ENCODE data around the gene RBM44.
"Not testable (repeated sequence)": the region's sequence is repeated elsewhere in the genome, so short reads cannot be mapped to it uniquely, and the experiment has no call there.

The RBM44 gene

DNA sequence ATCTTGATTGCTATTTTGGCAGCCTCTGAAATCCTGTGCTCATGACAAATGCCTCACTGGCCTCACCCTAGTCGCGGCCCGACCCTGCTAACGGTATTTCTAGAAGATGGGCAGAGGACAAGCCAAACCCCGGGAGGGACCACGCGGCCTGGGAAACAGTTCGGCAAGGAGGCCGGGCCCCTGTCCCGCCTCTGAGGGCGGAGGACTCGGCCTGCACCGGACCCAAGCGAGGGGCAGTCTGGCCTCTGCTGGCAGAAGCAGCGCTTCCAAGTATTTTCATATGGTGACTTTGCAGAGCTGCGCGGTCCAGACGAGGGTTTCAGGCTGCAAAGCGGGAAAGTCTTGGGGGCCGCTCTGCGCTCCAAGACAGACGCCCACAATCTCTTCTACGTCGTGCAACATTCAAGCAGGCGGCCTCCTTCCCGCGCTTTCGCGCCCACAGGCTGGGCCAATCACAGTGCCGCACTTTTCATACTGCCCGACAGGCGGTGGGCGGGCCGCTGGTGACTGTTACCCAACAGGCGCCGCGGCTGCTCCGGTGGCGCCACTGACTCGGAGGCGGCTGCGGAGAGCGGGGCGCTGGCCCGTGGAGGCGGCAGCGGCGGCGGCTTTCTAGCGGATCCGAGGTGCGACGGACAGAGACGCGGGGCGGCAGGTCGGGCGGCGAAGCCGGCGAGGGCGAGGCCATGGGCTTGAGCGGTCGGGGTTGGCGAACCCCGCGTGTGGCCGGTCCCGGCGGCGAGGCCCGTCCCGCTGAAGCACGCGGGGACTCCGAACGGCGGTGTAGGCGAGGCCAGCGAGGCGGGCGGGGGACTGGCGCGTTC is at the start of gene RBM44:
RBM44 (plus strand) TSS at position 544 of the 824 bp plus-strand sequence. CDS start 14,831 bp downstream, outside the sequence.
- DNase-seq: no peak

DNA sequence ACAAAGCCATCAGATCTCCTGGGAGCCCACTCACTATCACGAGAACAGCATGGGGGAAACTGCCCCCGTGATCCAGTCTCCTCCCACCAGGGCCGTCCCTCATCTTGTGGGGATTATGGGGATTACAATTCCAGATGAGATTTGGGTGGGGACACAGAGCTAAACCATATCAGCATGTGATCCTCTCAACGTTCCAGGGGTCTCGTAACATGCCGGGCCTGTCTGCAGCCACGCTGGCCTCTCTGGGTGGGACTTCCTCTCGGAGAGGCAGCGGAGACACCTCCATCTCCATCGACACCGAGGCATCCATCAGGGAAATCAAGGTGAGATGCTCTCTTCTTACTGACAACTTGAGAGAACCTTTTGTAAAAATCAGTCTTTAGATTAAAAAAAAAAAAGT is 49.6 kb upstream of the RBM44 start:
- DNase-seq: no peak

GRCh38 chr2:237749961-237750360 is 48.6 kb upstream of the RBM44 start:
- DNase-seq: no peak

GRCh38 chr2:237750441-237750840 is 48.1 kb upstream of the RBM44 start:
- DNase-seq: not testable (repeated sequence)

DNA sequence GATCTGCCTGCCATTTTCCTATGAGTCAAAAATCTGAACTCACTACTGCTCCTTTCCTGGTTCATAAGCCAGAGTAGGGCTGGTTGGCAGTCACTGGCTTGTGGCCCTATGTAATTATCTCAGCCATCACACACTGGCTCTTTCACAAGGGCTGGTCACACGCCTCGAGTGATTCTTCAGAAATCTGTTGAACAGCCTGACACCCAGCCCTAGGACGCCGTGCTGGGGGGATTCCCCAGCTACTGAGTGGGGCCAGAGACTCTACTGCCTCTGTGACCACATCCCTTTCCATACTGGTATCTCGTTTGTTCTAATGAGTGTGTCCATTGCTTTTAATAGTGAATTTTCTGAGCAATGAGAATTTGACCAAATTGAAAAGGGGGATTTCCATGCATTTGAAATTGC is 45.8 kb upstream of the RBM44 start:
- no peak for DNase-seq

DNA sequence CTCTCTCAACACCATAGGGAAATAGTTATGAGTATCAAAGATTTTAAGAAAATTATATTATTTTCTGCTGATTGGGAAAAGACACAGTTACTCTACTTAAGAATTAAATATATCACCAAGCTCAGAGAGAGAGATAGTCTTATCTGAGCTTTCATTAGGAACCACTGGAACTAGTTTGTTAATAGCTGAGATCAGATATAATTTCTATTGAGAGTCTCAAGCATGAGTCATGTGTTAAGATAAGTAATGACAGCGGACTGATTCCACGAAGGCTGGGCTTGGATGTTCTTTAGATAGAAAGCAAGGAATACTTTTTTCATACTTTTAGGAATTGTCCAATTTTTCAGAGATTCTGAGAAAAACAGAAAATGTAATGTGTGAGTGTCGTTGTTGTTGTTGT is 44.4 kb upstream of the RBM44 start:
- no peak for DNase-seq

GRCh38 chr2:237754626-237755248 is 43.8 kb upstream of the RBM44 start:
- no peak for DNase-seq

DNA sequence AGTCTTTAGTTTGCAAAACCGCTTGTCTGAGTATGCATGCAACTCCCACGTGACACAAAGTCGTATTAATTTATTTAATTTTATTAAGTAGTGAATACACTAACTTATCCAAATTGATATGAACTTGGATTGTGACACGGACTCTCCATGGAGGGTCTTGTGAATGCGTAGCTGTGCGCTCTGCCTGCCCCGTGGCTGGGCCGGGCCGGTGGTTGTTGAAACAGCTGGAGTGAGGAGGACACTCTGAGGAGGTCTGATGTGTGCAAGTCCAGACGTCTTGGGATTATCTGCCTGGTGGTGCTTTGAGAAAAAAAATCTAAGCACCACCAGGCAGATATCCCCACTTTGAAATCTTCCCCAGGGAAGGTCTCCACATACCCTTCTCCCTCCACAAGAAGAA is 41.0 kb upstream of the RBM44 start:
- no peak for DNase-seq

- DNase-seq: no peak
Measured at GRCh38 chr2:237758185-237758584, 40.4 kb upstream of the RBM44 start.

DNA sequence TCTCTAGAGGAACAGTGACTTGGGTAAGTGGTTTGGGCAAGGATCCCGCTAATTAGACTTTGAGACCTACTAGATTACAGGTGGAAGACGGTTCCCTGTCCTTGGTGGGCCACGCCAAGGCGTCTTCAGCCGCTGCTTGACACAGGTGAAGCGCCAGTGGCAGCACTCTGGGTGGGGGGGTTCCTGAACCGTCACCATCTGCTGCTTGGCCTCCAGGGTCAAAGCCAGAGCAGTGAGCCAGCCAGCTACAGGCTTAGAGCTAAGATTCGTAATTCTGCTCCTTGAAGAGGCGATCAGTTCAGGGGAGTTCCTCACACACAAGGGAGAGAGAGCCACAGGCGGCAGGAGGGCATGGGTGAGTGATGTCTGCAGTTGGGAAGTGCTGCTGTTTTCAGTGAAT is 39.4 kb upstream of the RBM44 start:
- no peak for DNase-seq

DNA sequence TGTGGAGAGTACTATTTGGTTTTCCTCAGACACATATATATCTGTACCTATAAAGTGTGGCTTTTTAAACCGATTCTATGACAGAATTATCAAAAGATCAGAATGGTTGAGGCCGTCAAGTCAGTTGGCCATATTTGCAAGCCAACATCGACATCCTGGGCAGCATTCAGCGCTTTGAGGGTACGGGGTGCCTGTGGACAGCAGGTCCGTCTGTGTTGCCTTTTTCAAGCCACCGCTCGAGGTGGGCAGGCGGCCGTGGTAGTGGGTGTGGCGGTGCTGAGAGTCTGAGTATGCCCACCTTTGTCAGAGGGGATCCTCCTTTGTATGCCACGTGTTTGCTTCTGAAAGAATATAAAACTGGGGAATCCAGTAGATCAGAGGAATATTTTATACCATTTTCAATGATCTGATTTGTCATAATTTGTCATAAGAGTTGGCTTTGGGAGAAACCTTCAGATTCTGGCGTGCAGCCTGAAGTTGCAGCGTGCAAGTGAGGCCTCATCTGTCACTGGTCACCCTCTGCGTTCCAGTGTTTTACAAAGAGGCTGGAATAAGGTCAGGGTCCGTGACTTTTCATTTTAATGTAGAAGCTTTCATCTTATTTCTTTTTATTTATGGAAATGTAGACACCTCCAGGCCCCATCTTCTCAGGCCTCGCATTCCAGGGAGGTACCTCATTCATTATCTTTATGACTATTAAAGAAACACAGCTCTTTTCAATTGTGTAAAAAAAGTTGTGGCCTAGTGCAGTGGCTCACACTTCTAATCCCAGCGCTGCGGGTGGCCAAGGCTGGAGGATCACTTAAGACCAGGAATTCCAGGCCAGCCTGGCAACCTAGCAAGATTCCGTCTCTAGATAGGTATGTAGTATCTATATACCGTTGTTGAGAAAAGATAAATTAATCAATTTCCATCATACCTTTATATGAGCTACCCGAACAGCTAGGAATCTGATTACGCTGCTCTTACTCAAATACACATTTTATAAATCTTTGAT is 37.8 kb upstream of the RBM44 start:
- DNase-seq: no peak

DNA sequence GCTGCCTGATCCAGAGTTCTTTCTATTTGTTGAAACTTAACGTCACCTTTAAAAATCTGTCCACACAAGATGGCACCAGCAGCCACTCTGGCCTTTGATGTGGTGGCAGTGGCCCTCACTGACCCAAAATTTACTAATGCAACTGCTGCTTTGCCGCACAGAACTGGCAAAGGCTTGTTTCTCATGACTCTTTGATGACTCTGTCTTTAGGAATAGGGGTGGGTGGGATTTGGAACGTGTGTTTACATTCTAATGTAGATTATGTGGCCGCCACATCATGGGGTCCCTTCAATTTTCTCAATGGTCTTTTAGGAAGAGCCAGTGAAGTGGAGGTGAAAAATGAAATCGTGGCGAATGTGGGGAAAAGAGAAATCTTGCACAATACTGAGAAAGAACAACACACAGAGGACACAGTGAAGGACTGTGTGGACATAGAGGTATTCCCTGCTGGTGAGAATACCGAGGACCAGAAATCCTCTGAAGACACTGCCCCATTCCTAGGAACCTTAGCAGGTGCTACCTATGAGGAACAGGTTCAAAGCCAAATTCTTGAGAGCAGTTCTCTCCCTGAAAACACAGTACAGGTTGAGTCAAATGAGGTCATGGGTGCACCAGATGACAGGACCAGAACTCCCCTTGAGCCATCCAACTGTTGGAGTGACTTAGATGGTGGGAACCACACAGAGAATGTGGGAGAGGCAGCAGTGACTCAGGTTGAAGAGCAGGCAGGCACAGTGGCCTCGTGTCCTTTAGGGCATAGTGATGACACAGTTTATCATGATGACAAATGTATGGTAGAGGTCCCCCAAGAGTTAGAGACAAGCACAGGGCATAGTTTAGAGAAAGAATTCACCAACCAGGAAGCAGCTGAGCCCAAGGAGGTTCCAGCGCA is 36.0 kb upstream of the RBM44 start:
- not testable (repeated sequence) for DNase-seq

DNA sequence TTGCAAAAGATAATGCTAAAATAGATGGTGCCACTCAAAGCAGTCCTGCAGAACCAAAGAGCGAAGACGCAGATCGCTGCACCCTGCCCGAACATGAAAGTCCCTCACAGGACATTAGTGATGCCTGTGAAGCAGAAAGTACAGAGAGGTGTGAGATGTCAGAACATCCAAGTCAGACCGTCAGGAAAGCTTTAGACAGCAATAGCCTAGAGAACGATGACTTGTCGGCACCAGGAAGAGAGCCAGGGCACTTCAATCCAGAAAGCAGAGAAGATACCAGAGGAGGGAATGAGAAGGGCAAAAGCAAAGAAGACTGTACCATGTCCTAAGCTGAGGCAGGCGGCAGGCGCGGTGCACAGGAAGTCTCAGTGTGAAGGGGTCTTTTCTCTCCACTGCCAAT is 34.8 kb upstream of the RBM44 start:
- no peak for DNase-seq

- DNase-seq: not testable (repeated sequence)
Measured at GRCh38 chr2:237765122-237765521, 33.5 kb upstream of the RBM44 start.

- DNase-seq: no peak
Measured at GRCh38 chr2:237765875-237766274, 32.7 kb upstream of the RBM44 start.

- no peak for DNase-seq
Measured at GRCh38 chr2:237766340-237766739, 32.2 kb upstream of the RBM44 start.

DNA sequence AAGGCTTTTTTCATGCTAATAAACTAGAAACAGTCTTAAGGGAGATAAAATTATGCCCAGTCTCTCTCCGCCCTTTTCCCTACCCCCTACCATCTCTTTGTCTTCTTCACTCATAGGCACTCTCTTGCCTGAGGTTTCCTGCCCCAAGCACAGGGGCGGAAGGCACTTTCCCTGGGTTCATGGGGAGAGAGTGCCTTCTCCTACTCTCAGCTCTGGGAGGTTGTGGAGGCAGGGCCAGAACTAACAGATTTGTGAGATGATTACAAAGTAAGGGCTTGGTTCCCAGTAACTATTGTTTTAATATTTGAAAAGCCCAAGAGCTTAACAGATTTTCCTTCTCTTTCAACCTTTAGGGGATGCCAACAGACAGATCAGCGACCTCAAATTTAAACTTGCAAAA is 26.1 kb upstream of the RBM44 start:
- DNase-seq: no peak

DNA sequence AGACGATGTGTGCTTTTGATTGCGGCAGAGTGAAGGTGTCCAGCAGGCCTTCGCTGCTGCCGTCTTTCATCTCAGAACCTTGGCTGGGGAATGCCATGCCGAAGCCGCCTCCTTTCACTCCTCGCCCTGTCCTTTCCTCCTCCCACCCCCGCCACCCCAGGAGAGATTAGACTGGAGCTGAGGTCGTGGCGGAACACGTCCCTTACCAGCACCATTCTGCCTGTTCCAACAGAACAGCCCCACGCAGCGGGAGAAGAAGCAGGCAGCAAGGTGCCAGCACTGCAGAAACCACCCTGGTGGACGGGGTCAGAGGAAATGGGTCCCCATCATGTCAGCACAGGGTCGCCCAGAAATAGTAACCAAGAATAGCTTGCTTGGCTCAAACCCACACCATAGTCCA is 24.8 kb upstream of the RBM44 start:
- DNase-seq: no peak

- DNase-seq: peak; percentile 37
Measured at GRCh38 chr2:237774811-237775553, 23.6 kb upstream of the RBM44 start.

- no peak for DNase-seq
Measured at GRCh38 chr2:237779521-237779920, 19.1 kb upstream of the RBM44 start.

GRCh38 chr2:237782181-237782580 is 16.4 kb upstream of the RBM44 start:
- no peak for DNase-seq

All from activated naive CD4-positive, alpha-beta T cell treated with anti-CD3 and anti-CD28 coated beads, Interleukin-2, amount 50 U/mL, for 16 hours (primary cell).